SK-N-SH treated with all-trans-retinoic acid at 6 μM for 48 hours (cell line): ENCODE data around the gene RASSF4.

ENCODE experiments used
- ATAC-seq: fragments of 200-7000 bp; cut with Tn5 transposase; 3 replicates; pipeline ENCODE4 v1.9.1; 2020; ENCODE audit warnings: mild to moderate bottlenecking, moderate library complexity
- ARNTL ChIP-seq: fragments of 450-650 bp; formaldehyde crosslinking; IDR thresholded peaks from 2 replicates; pipeline ENCODE4 v1.5.0; 2020; ENCODE audit warnings: low read depth, mild to moderate bottlenecking, moderate library complexity, borderline replicate concordance
- BACH2 ChIP-seq: fragments of 250-450 bp; sonication (Bioruptor Pico); IDR thresholded peaks from 2 replicates; pipeline ENCODE4 v1.9.0; 2021; ENCODE audit warnings: mild to moderate bottlenecking, borderline replicate concordance
- ESRRG ChIP-seq: fragments of 250-450 bp; sonication (Bioruptor Pico); IDR thresholded peaks from 2 replicates; pipeline ENCODE4 v1.6.1; 2021; ENCODE audit warnings: mild to moderate bottlenecking
- GLIS3 ChIP-seq: fragments of 250-450 bp; sonication (Bioruptor Pico); IDR thresholded peaks from 2 replicates; pipeline ENCODE4 v1.5.0; 2020; ENCODE audit warnings: mild to moderate bottlenecking, moderate library complexity
- ISL1 ChIP-seq: fragments of 250-450 bp; sonication (Bioruptor Pico); IDR thresholded peaks from 2 replicates; pipeline ENCODE4 v2.1.2; 2022; ENCODE audit warnings: mild to moderate bottlenecking, moderate library complexity
- OSR1 ChIP-seq: fragments of 250-450 bp; sonication (Bioruptor Pico); IDR thresholded peaks from 2 replicates; pipeline ENCODE4 v1.8.0; 2022; ENCODE audit warnings: moderate library complexity, mild to moderate bottlenecking, inconsistent platforms
- RARB ChIP-seq: fragments of 250-450 bp; sonication (Bioruptor Pico); IDR thresholded peaks from 2 replicates; pipeline ENCODE4 v1.8.0; 2021; ENCODE audit warnings: mild to moderate bottlenecking, moderate library complexity
- SNAI2 ChIP-seq: fragments of 250-450 bp; sonication (Bioruptor Pico); IDR thresholded peaks from 2 replicates; pipeline ENCODE4 v1.5.0; 2020; ENCODE audit warnings: mild to moderate bottlenecking, moderate library complexity
- TCF4 ChIP-seq: fragments of 250-450 bp; sonication (Bioruptor Pico); IDR thresholded peaks from 2 replicates; pipeline ENCODE4 v1.8.0; 2021; ENCODE audit warnings: mild to moderate bottlenecking, moderate library complexity, borderline replicate concordance
- TOX ChIP-seq: fragments of 250-450 bp; sonication (Bioruptor Pico); IDR thresholded peaks from 2 replicates; pipeline ENCODE4 v1.8.0; 2021; ENCODE audit warnings: mild to moderate bottlenecking, moderate library complexity, borderline replicate concordance
- ZFP3 ChIP-seq: fragments of 250-450 bp; sonication (Bioruptor Pico); IDR thresholded peaks from 2 replicates; pipeline ENCODE4 v1.5.0; 2020; ENCODE audit warnings: mild to moderate bottlenecking, moderate library complexity
- ZFP30 ChIP-seq: fragments of 450-650 bp; formaldehyde crosslinking; IDR thresholded peaks from 2 replicates; pipeline ENCODE4 v1.5.0; 2022; ENCODE audit warnings: mild to moderate bottlenecking, moderate library complexity
- ZNF565 ChIP-seq: fragments of 450-650 bp; formaldehyde crosslinking; conservative IDR thresholded peaks from 2 replicates; pipeline ENCODE4 v1.5.0; 2020; ENCODE audit warnings: low read depth, mild to moderate bottlenecking, moderate library complexity
- ZNF70 ChIP-seq: fragments of 450-650 bp; formaldehyde crosslinking; IDR thresholded peaks from 2 replicates; pipeline ENCODE4 v1.5.0; 2020; ENCODE audit warnings: mild to moderate bottlenecking, moderate library complexity
- TF ChIP-seq, protein P1 (sequence below): fragments of 250-450 bp; sonication (Bioruptor Pico); IDR thresholded peaks from 2 replicates; pipeline ENCODE4 v1.5.1; 2020; ENCODE audit warnings: low read depth, mild to moderate bottlenecking, moderate library complexity
- TF ChIP-seq, protein P2 (sequence below): fragments of 250-450 bp; sonication (Bioruptor Pico); IDR thresholded peaks from 2 replicates; pipeline ENCODE4 v1.5.1; 2021; ENCODE audit warnings: mild to moderate bottlenecking, moderate library complexity
- TF ChIP-seq, protein P3 (sequence below): fragments of 250-450 bp; sonication (Bioruptor Pico); IDR thresholded peaks from 2 replicates; pipeline ENCODE4 v1.8.0; 2021; ENCODE audit warnings: low read depth, mild to moderate bottlenecking, moderate library complexity, borderline replicate concordance
- TF ChIP-seq, protein P4 (sequence below): fragments of 250-450 bp; sonication (Bioruptor Pico); IDR thresholded peaks from 2 replicates; pipeline ENCODE4 v1.5.0; 2020; ENCODE audit warnings: mild to moderate bottlenecking, moderate library complexity
- TF ChIP-seq, protein P5 (sequence below): fragments of 250-450 bp; sonication (Bioruptor Pico); IDR thresholded peaks from 2 replicates; pipeline ENCODE4 v1.8.0; 2020; ENCODE audit warnings: mild to moderate bottlenecking, moderate library complexity, borderline replicate concordance

RASSF4 gene

DNA sequence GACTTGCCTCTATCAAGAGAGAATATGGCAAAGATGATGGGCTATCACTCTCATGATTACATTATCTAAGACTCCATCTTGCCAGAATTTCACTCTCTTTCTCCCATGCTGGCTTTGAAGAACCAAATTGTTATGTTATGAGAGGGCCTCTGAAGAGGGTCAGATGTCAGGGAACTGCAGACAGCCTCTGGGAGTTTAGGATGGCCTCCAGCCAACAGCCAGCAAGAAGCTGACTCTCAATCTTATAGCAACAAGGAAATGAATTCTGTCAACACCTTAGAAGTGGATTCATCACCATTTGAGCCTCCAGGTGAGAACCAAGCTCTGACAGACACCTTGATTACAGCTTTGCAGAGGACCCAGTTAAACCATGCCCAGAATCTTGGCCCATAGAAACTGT is 74.7 kb downstream of the RASSF4 start:
- ATAC-seq, result no peak
- TF ChIP-seq TCF4 (CRISPR knock-in tag) (no peak), RARB (CRISPR knock-in tag) (no peak), TOX (CRISPR knock-in tag) (no peak)
- TF ChIP-seq, protein P1, sequence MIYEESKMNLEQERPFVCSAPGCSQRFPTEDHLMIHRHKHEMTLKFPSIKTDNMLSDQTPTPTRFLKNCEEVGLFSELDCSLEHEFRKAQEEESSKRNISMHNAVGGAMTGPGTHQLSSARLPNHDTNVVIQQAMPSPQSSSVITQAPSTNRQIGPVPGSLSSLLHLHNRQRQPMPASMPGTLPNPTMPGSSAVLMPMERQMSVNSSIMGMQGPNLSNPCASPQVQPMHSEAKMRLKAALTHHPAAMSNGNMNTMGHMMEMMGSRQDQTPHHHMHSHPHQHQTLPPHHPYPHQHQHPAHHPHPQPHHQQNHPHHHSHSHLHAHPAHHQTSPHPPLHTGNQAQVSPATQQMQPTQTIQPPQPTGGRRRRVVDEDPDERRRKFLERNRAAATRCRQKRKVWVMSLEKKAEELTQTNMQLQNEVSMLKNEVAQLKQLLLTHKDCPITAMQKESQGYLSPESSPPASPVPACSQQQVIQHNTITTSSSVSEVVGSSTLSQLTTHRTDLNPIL (CRISPR knock-in tag), result no peak

DNA sequence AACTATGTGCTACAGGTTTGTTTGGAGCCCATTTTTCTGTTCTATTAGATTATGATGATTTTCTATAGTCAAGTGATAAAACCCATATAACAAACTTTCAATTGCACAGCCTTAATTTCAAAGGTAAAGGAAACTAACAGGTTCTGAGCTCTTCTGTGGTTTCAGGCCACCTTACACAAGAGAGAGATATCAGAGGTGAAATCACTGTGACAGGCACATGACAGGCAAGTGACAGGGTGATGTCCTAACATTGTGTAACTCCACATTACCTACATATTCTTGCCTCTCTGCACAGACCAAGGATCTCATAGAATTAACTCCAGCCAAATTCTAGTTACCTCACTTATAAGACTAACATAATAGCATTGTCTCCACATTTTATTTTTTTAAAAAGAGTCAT is 76.1 kb downstream of the RASSF4 start:
- no peak for ATAC-seq
- TF ChIP-seq, protein P1 (CRISPR knock-in tag), result no peak
- TF ChIP-seq OSR1 (no peak), ZFP30 (no peak)
- TF ChIP-seq, protein P2, sequence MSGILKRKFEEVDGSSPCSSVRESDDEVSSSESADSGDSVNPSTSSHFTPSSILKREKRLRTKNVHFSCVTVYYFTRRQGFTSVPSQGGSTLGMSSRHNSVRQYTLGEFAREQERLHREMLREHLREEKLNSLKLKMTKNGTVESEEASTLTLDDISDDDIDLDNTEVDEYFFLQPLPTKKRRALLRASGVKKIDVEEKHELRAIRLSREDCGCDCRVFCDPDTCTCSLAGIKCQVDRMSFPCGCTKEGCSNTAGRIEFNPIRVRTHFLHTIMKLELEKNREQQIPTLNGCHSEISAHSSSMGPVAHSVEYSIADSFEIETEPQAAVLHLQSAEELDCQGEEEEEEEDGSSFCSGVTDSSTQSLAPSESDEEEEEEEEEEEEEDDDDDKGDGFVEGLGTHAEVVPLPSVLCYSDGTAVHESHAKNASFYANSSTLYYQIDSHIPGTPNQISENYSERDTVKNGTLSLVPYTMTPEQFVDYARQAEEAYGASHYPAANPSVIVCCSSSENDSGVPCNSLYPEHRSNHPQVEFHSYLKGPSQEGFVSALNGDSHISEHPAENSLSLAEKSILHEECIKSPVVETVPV, result no peak
- TF ChIP-seq, protein P3, sequence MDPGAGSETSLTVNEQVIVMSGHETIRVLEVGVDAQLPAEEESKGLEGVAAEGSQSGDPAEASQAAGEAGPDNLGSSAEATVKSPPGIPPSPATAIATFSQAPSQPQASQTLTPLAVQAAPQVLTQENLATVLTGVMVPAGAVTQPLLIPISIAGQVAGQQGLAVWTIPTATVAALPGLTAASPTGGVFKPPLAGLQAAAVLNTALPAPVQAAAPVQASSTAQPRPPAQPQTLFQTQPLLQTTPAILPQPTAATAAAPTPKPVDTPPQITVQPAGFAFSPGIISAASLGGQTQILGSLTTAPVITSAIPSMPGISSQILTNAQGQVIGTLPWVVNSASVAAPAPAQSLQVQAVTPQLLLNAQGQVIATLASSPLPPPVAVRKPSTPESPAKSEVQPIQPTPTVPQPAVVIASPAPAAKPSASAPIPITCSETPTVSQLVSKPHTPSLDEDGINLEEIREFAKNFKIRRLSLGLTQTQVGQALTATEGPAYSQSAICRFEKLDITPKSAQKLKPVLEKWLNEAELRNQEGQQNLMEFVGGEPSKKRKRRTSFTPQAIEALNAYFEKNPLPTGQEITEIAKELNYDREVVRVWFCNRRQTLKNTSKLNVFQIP (CRISPR knock-in tag), result no peak

DNA sequence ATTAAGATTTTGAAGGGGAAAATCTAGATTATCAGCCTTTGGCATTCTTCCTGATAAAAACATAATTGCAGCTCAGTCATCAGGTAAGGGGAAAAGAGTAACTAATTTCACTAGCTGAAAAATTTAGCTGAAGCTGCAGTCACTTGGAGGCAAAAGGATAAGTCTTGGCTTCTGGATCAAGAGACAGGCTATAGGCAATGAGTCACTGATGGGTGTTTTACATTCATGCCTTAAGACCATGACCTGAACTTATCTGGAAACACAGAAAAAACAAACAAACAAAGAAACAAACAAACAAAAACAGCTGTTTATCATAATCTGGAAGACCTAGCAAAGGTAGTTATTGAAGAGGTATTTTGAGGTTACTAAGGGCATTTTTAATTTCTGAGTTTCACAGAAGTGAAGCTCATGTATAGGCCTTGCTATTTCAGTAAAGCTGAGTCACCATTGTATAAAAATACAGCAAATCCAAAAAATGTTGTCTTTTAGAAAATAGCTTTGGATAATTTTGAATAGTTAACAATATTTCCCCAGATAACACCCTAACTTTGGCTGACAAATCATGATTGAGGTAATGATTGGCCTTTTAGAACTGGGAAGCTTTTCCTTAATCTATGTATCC is 81.4 kb downstream of the RASSF4 start:
- TF ChIP-seq TCF4 (CRISPR knock-in tag) (no peak), ZNF70 (no peak), GLIS3 (CRISPR knock-in tag) (no peak), BACH2 (CRISPR knock-in tag) (no peak), ISL1 (CRISPR knock-in tag) (no peak), RARB (CRISPR knock-in tag) (no peak), ZFP30 (no peak)
- TF ChIP-seq, protein P2, result no peak
- TF ChIP-seq, protein P3 (CRISPR knock-in tag), result no peak
- no peak for ATAC-seq

DNA sequence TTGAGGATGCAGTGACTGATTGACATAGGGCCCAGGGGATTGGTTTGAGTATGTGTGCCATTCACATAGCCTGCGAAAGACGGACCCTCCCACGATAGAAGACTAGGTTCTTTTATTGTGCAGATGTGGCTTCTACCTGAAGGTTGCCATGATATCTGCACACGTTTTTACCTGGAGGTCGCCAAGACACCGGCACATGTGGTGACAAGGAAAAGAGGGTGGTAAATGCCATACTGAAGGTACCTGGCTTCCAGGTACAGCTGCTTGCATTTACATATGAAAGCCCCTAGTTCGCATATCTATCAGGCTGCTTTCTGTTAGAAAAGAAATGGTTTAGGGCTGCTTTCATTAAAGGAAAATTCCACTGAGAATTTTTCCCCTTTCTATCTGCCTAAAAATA is 84.7 kb downstream of the RASSF4 start:
- TF ChIP-seq TOX (CRISPR knock-in tag), result no peak
- no peak for TF ChIP-seq ZFP3 (CRISPR knock-in tag)
- TF ChIP-seq, protein P1 (CRISPR knock-in tag), result no peak
- no peak for TF ChIP-seq BACH2 (CRISPR knock-in tag)
- TF ChIP-seq ESRRG (CRISPR knock-in tag), result no peak
- TF ChIP-seq ISL1 (CRISPR knock-in tag), result no peak
- TF ChIP-seq, protein P4, sequence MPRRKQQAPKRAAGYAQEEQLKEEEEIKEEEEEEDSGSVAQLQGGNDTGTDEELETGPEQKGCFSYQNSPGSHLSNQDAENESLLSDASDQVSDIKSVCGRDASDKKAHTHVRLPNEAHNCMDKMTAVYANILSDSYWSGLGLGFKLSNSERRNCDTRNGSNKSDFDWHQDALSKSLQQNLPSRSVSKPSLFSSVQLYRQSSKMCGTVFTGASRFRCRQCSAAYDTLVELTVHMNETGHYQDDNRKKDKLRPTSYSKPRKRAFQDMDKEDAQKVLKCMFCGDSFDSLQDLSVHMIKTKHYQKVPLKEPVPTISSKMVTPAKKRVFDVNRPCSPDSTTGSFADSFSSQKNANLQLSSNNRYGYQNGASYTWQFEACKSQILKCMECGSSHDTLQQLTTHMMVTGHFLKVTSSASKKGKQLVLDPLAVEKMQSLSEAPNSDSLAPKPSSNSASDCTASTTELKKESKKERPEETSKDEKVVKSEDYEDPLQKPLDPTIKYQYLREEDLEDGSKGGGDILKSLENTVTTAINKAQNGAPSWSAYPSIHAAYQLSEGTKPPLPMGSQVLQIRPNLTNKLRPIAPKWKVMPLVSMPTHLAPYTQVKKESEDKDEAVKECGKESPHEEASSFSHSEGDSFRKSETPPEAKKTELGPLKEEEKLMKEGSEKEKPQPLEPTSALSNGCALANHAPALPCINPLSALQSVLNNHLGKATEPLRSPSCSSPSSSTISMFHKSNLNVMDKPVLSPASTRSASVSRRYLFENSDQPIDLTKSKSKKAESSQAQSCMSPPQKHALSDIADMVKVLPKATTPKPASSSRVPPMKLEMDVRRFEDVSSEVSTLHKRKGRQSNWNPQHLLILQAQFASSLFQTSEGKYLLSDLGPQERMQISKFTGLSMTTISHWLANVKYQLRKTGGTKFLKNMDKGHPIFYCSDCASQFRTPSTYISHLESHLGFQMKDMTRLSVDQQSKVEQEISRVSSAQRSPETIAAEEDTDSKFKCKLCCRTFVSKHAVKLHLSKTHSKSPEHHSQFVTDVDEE (CRISPR knock-in tag), result no peak
- no peak for TF ChIP-seq ARNTL
- TF ChIP-seq ZNF565 (CRISPR knock-in tag), result no peak
- TF ChIP-seq ZNF70, result no peak
- TF ChIP-seq SNAI2 (CRISPR knock-in tag), result no peak
- no peak for TF ChIP-seq OSR1
- TF ChIP-seq, protein P5, sequence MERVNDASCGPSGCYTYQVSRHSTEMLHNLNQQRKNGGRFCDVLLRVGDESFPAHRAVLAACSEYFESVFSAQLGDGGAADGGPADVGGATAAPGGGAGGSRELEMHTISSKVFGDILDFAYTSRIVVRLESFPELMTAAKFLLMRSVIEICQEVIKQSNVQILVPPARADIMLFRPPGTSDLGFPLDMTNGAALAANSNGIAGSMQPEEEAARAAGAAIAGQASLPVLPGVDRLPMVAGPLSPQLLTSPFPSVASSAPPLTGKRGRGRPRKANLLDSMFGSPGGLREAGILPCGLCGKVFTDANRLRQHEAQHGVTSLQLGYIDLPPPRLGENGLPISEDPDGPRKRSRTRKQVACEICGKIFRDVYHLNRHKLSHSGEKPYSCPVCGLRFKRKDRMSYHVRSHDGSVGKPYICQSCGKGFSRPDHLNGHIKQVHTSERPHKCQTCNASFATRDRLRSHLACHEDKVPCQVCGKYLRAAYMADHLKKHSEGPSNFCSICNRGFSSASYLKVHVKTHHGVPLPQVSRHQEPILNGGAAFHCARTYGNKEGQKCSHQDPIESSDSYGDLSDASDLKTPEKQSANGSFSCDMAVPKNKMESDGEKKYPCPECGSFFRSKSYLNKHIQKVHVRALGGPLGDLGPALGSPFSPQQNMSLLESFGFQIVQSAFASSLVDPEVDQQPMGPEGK, result no peak
- no peak for ATAC-seq
